ENCODE results near the gene ZNF345. TPM values are rescaled to one million over a fixed set of nuclear protein-coding genes. Genes with fewer than 3 reads are reported as not detected.

The ZNF345 gene
- total RNA-seq (2014; rRNA removed; shearing (Covaris generic)) = 1.2 and 2.7 TPM in 2 replicates

DNA sequence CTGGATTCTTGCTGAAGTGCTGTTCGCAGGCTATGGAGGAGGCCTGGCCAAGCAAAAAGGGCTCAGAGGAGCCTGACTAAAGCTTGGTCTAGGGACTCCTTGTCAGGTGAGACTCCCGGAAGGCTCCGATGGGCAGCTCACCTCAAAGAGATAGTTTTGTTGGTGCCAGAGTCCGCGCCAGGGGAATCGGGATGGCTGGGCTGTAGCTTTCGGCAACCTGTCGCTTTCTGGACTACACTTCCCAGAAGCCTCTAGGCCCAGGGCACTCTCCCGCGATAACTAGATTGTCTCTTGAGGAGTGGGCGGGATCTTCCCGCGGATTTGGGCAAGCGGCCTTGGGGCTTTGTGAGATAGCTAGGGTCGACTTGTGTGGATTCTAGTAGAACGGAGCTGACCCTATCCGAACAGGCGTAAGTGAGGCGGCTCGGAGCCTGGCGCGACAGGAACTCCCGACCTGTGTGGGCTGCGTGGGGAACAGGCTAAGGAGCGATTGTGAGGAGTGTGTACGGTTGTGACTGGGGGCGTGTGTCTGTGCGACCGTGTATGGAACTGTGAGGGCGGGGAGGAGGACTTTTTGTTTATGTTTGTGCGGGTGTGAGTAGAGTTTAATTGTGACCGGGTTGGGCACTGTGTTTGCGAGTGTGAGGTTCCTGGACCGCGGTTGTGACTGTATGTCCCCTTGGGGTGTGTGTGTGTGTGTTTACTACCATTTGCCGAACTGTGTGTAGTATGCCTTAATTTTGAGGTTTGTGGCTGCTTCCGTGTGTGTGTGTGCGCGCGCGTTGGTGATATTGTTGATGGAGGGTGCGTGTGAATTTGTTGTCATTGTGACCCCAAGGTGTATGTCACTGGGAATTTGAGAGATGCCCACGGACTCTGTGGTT is at the start of gene ZNF345:
ZNF345 (plus strand) TSS at position 318 of the 884 bp plus-strand sequence. CDS start 25,955 bp downstream, outside the sequence.

DNA sequence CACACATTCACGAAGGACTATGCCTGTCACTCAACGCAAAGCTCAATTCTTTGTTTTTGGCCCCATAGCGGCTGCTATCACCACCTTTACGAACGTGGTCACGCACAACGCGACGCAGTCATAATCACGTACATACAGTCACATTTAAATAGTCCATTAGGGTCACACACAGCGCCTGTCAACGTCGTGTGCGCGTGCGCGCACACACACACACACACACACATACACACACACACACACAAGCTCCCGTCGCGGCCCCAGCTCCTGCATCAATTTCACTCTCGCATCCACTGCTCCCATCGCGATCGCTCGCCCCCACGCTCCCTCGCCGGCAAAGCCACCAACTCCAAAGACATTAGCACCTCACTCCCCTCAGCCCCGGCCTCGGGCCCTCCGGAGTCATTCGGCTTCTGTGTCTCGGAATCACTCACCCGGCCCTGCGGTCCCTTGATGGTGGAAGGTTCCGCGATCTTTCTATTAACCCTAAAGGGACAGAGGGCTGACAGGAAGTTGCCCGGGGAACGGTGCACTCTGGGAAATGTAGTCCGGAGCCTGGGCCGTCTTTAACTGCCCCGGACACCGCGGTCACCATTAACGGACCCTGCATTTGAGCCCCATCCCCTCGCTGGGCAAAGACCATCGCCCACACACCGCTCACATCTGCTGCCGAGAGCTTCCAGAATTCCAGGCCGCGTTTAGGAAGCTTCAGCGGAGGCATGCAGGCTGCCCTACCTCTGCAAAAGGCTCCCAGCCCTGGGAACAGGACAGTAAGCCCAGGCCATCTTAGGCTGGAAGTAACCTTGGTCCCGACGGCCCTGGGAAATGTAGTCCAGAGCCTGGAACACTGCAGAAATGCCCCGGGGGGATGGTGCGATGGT is 12.5 kb upstream of the ZNF345 start, which contains the start of gene ZNF790:
ZNF790 (minus strand) TSS at position 482 of the 878 bp plus-strand sequence. CDS start 12,768 bp downstream, outside the sequence.

DNA sequence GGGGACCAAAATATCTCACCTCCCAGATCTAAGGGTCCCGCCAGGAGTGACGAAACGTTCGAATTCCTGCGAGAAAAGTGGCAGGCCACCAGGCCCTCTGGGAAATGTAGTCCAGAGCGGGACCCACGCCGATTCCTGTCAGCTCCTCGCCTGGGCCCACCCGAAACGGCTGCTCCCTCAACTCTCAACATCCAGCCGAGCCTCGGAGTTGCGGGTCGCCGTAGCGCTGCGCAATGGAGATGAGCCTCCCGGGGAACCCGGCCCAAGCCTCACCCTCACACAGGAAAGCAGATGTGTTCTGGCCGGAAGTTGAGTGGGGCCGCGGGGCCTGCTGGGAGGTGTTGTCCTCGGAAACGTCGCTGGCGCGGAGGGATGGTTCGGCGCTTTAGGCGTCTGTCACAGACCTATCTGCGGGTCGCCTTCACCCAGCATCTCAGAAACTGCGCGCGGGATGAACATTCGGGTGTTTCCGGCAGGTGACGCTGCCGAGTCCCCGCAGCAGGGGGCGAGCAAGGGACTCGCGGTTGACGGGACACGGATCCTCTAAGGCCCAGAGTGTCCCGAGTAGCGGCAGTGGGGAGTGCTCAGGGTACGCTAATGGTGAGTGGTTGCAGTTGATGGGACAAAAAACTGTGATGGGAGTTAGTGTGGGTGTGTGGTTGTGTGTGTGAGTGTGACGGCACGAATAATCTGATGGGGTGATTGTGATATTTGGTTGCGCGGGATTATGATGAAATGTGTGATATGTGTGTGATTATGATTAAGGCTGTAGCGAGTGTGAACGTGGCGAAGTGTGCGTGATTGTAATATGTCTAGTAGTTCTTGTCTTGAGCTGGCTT is 65.5 kb downstream of the ZNF345 start, which contains the start of the genes ZNF568 and ZNF829:
ZNF568 (plus strand) TSS at position 341 of the 839 bp plus-strand sequence. CDS start 6,439 bp downstream, outside the sequence.
ZNF829 (minus strand) TSS at position 300 of the 839 bp plus-strand sequence. CDS start 1,124 bp downstream, outside the sequence.

Small RNA genes lying within 50 kb of the gene (small RNA-seq; reads per million reads assigned to genes)
- not detected for gene RF00019

Other genes starting within 250 kb of the ZNF345 start
- gene ZNF382, start 245.6 kb upstream of the ZNF345 start, total RNA-seq (2014; rRNA removed; shearing (Covaris generic)) = 0.27 and 0.53 TPM in 2 replicates
- gene ZNF461, start 184.0 kb upstream of the ZNF345 start, total RNA-seq (2014; rRNA removed; shearing (Covaris generic)) = 11.6 and 12.4 TPM in 2 replicates
- 3.7 and 4.5 TPM in 2 replicates for gene ZNF567, start 163.3 kb upstream of the ZNF345 start, total RNA-seq (2014; rRNA removed; shearing (Covaris generic))
- 3.0 and 6.0 TPM in 2 replicates for gene ZNF850, start 78.1 kb upstream of the ZNF345 start, total RNA-seq (2014; rRNA removed; shearing (Covaris generic))
- gene ZNF790, start 12.5 kb upstream of the ZNF345 start, total RNA-seq (2014; rRNA removed; shearing (Covaris generic)) = 1.3 and 3.4 TPM in 2 replicates
- 5.6 and 5.9 TPM in 2 replicates for gene ZNF829, start 65.4 kb downstream of the ZNF345 start, total RNA-seq (2014; rRNA removed; shearing (Covaris generic))
- gene ZNF568, start 65.5 kb downstream of the ZNF345 start, total RNA-seq (2014; rRNA removed; shearing (Covaris generic)) = 13.1 and 17.8 TPM in 2 replicates
- gene ZNF420, start 227.6 kb downstream of the ZNF345 start, total RNA-seq (2014; rRNA removed; shearing (Covaris generic)) = 3.8 and 4.4 TPM in 2 replicates

Measured in A375 (cell line).